ENCODE results near the gene GALNT15.

The GALNT15 gene

GRCh38 chr3:16188071-16188470 is 13.6 kb downstream of the GALNT15 start:
- no peak for DNase-seq

- DNase-seq = no peak
These were observed 14.7 kb downstream of the GALNT15 start for GRCh38 chr3:16189201-16189600.

- DNase-seq = no peak
These were observed 16.2 kb downstream of the GALNT15 start for GRCh38 chr3:16190704-16191103.

GRCh38 chr3:16191591-16191990 is 17.1 kb downstream of the GALNT15 start:
- no peak for DNase-seq

- no peak for DNase-seq
These were observed 17.8 kb downstream of the GALNT15 start for GRCh38 chr3:16192176-16192811.

GRCh38 chr3:16198427-16198826 is 23.9 kb downstream of the GALNT15 start:
- no peak for DNase-seq

- no peak for DNase-seq
These were observed 25.3 kb downstream of the GALNT15 start for GRCh38 chr3:16199769-16200168.

GRCh38 chr3:16200411-16200810 is 25.9 kb downstream of the GALNT15 start:
- no peak for DNase-seq

GRCh38 chr3:16203031-16203430 is 28.6 kb downstream of the GALNT15 start:
- no peak for DNase-seq

- DNase-seq = peak; percentile 41
These were observed 29.5 kb downstream of the GALNT15 start for GRCh38 chr3:16203671-16204629.

- DNase-seq = no peak
These were observed 30.3 kb downstream of the GALNT15 start for GRCh38 chr3:16204751-16205150.

GRCh38 chr3:16205156-16205870 is 30.8 kb downstream of the GALNT15 start:
- DNase-seq = no peak

- DNase-seq = no peak
These were observed 32.6 kb downstream of the GALNT15 start for GRCh38 chr3:16207031-16207430.

GRCh38 chr3:16211176-16211904 is 36.9 kb downstream of the GALNT15 start:
- DNase-seq = no peak

GRCh38 chr3:16214366-16214765 is 39.9 kb downstream of the GALNT15 start:
- DNase-seq = peak; percentile 80

GRCh38 chr3:16216373-16216935 is 42.0 kb downstream of the GALNT15 start:
- no peak for DNase-seq

- no peak for DNase-seq
These were observed 45.3 kb downstream of the GALNT15 start for GRCh38 chr3:16219777-16220176.

- no peak for DNase-seq
These were observed 47.5 kb downstream of the GALNT15 start for GRCh38 chr3:16221990-16222389.

GRCh38 chr3:16222547-16222946 is 48.1 kb downstream of the GALNT15 start:
- DNase-seq = no peak

- no peak for DNase-seq
These were observed 49.8 kb downstream of the GALNT15 start for GRCh38 chr3:16224325-16224724.

- no peak for DNase-seq
These were observed 53.1 kb downstream of the GALNT15 start for GRCh38 chr3:16227566-16227965.

GRCh38 chr3:16229681-16230080 is 55.2 kb downstream of the GALNT15 start:
- DNase-seq = no peak
